H1 (cell line): ENCODE results near the gene UBE2H. TPM values are rescaled to one million over a fixed set of nuclear protein-coding genes. Genes with fewer than 3 reads are reported as not detected.

Experiments
- CBX5 ChIP-seq: fragments of 300-800, 300-1000 bp; sonication (generic); IDR thresholded peaks from 2 replicates; pipeline ENCODE4 v1.7.1; 2016; ENCODE audit warnings: antibody characterized with exemption, low read length, low read depth
- CEBPB ChIP-seq: IDR thresholded peaks from 2 replicates; pipeline ENCODE4 v1.6.1; 2012; ENCODE audit warnings: low read depth, low read length
- KDM5A ChIP-seq: fragments of 200-600 bp; IDR thresholded peaks from 2 replicates; pipeline ENCODE4 v1.7.1; 2012; ENCODE audit warnings: mild to moderate bottlenecking, low read length, inconsistent platforms, mixed read lengths
- SIN3A ChIP-seq, 2 experiments: IDR thresholded peaks in 1 of 2; conservative IDR thresholded peaks in 1 of 2; 2 replicates each; pipeline ENCODE4 v1.6.1; 2011 to 2012; ENCODE audit warnings: low read length in 2 of 2, improper control_type of control experiment in 1 of 2, low read depth in 1 of 2, mild to moderate bottlenecking in 1 of 2
- SP4 ChIP-seq: IDR thresholded peaks from 2 replicates; pipeline ENCODE4 v1.6.1; 2012; ENCODE audit warnings: low read length, inconsistent platforms
- SUZ12 ChIP-seq: fragments of 200-600 bp; sonication (generic); IDR thresholded peaks from 2 replicates; pipeline ENCODE4 v1.6.1; 2012; ENCODE audit warnings: mild to moderate bottlenecking, inconsistent platforms, low read length, moderate library complexity, mixed read lengths
- polyA plus RNA-seq, 7 experiments: library from polyadenylated mRNA; depleted of rRNA in 3 of 7; stranded (reverse) in 5 of 7; unstranded in 2 of 7; fragments of >200 nt in 5 of 7; fragments of 200-250 nt in 2 of 7; gene quantifications; 1 replicate in 5 of 7; 2 replicates in 1 of 7; 4 replicates in 1 of 7; pipeline versions ENCODE4 v1.2.1 to v1.2.3, GENCODE V29; 2011 to 2013; ENCODE audit warnings: missing spikeins in 2 of 7, mixed read lengths in 2 of 7
- total RNA-seq: library from RNA; stranded (reverse); fragmentation: NEBNext Ultra II Directional; extraction: Animal tissue kit (Norgen Biotek cat#: 25700); gene quantifications from 2 replicates; pipeline ENCODE4 v1.2.1, GENCODE V29; 2021

Gene UBE2H
- total and polyA plus RNA-seq, 2 of the 8 experiments (the other 6 are each of a cell fraction or from before 2014, with no cell fraction given): 30.6 to 62.2 TPM

DNA sequence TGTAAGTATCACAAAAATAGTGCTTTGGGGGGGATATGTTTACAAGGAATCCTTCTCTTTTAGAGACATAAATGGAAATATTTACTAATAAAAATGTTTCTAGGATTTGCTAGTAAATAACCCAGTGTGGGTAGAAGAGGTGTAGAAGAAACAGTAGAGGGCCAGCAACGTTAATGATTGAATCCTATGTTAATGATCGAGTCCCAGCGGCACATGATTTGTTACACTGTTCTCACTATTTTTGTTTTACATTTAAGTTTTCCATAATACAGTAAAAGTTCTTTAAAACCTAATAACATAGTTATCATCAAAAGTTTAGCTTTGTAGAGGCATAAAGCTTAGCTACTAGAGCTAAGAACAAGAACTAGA, 66.0 kb downstream of the UBE2H start (continued):
- TF ChIP-seq SUZ12 (no peak), CEBPB (no peak), SIN3A (conservative IDR thresholded peaks at IDR 0.05 in 1 of 2, IDR thresholded peaks at IDR 0.05 in 1 of 2; ENCODE audit: low read depth in 1 of 2, low read length in 2 of 2) (no peak), SP4 (no peak), CBX5 (no peak), KDM5A (no peak)
